HAP-1 (cell line): ENCODE results near the gene CTSG.
"Not testable (repeated sequence)": the region's sequence is repeated elsewhere in the genome, so short reads cannot be mapped to it uniquely, and the experiment has no call there.

Source experiments
- DNase-seq, 2 experiments: peaks; one replicate each; pipeline ENCODE4 v3.0.0-alpha.2; 2016 to 2020; ENCODE audit warnings: low spot score in 2 of 2
- H3K27me3 ChIP-seq: fragments of 250-450 bp; sonication (Bioruptor Pico); 2 replicates; pipeline ENCODE4 v1.5.1; 2020; ENCODE audit warnings: low read depth, mild to moderate bottlenecking, moderate library complexity
- H3K36me3 ChIP-seq: fragments of 250-450 bp; sonication (Bioruptor Pico); replicated peaks from 2 replicates; pipeline ENCODE4 v1.5.1; 2020; ENCODE audit warnings: mild to moderate bottlenecking
- H3K4me1 ChIP-seq: fragments of 250-450 bp; sonication (Bioruptor Pico); 2 replicates; pipeline ENCODE4 v1.5.1; 2020; ENCODE audit warnings: mild to moderate bottlenecking
- H3K4me3 ChIP-seq: fragments of 250-450 bp; sonication (Bioruptor Pico); 2 replicates; pipeline ENCODE4 v1.5.1; 2020; ENCODE audit warnings: mild to moderate bottlenecking, moderate library complexity
- H3K9me3 ChIP-seq: fragments of 250-450 bp; sonication (Bioruptor Pico); 2 replicates; pipeline ENCODE4 v1.5.1; 2020; ENCODE audit warnings: mild to moderate bottlenecking, moderate library complexity
- in situ Hi-C: fragments of 300-500 bp; cut with MboI; formaldehyde crosslinking; loops from 3 replicates; pipeline ENCODE4 v1.14.3; 2020; ENCODE audit warnings: low sequenced_read_pairs, inconsistent platforms, mixed read lengths

The CTSG gene, protein sequence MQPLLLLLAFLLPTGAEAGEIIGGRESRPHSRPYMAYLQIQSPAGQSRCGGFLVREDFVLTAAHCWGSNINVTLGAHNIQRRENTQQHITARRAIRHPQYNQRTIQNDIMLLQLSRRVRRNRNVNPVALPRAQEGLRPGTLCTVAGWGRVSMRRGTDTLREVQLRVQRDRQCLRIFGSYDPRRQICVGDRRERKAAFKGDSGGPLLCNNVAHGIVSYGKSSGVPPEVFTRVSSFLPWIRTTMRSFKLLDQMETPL

DNA sequence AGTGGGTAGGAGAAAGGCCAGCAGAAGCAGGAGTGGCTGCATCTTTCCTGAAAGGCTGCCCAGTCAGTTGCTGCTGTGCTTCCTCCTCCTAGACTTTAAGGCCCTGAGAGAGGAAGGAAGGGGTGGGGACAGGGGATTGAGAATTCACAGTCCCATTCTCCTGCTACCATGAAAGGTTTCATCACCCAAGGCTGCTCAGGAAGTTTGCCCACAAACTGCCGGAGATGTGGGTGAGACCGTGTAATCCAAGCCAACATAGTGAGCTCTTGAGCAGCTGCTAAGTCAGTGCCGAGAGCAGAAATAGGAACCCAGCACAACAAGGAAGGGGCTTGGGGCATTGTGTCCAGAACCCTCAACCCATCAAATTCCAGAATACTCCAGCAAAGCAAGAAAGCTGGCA lies at the start of gene CTSG:
Gene CTSG, minus strand, starts transcription at position 69 of the 400 bp plus-strand sequence. Its CDS starts 27 bp downstream, at position 42.
- no peaks in the 10 kb centered on the region for H3K27me3 ChIP-seq
- DNase-seq: no peak
- no peaks in the 10 kb centered on the region for H3K36me3 ChIP-seq
- H3K4me1 ChIP-seq: no peaks in the 10 kb centered on the region
- in situ Hi-C loops: no loop called here
- no peaks in the 10 kb centered on the region for H3K9me3 ChIP-seq
- H3K4me3 ChIP-seq: no peak within 1 kb of the TSS

- no peaks in the 10 kb centered on the region for H3K4me1 ChIP-seq
- no peak overlapping the region for H3K4me3 ChIP-seq
- no peaks in the 10 kb centered on the region for H3K27me3 ChIP-seq
- no peaks in the 10 kb centered on the region for H3K36me3 ChIP-seq
- no peaks in the 10 kb centered on the region for H3K9me3 ChIP-seq
- DNase-seq: no peak
- in situ Hi-C loops: no loop called here
Measured at GRCh38 chr14:24613747-24614146, 37.7 kb upstream of the CTSG start.

GRCh38 chr14:24613241-24613640 lies 37.2 kb upstream of the CTSG start:
- Histone ChIP-seq H3K27me3 (no peaks in the 10 kb centered on the region), H3K4me3 (no peak overlapping the region), H3K4me1 (no peaks in the 10 kb centered on the region), H3K9me3 (no peaks in the 10 kb centered on the region), H3K36me3 (no peaks in the 10 kb centered on the region)
- in situ Hi-C loops: no loop called here
- no peak for DNase-seq

GRCh38 chr14:24612196-24612595 lies 36.1 kb upstream of the CTSG start:
- Histone ChIP-seq H3K9me3 (no peaks in the 10 kb centered on the region), H3K36me3 (no peaks in the 10 kb centered on the region), H3K27me3 (no peaks in the 10 kb centered on the region), H3K4me3 (no peak overlapping the region), H3K4me1 (no peaks in the 10 kb centered on the region)
- DNase-seq: no peak
- in situ Hi-C loops: no loop called here

DNA sequence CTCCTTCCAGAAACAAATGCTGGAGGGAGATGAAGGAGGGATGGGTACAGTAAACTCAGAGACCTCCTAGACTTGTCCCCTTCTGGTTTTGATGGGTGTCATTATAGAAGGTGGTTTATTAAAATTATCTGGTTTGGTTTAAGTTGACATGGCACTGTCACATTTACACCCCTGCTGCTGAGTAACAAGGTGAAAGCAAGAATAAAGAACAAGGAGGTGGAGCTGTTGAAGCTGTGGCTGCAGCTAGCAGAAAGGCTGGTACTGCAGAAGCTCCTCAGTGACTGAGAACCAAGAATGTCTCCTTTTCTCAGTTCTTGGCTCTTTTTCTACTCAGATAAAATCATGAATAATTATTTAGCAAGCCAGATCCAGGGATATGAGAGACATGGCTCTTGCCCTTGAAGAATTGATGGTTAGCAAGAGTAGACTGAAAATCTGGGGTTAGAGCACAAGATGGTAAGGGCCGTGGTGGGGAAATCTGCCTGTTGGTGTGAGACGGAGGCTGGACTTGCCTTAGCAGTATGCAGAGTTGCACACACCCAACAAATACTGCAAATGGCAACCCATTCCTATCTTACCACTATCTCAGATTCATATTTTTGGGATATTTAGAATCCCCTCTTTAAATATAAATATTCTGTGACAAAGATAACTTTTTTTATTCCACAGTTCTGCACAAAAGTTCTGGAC lies 33.8 kb upstream of the CTSG start, which contains the start of gene GZMH:
Gene GZMH, minus strand, starts transcription at position 31 of the 690 bp plus-strand sequence. CDS start 72 bp downstream, outside the sequence.
- DNase-seq: no peak
- no peaks in the 10 kb centered on the region for H3K4me1 ChIP-seq

GRCh38 chr14:24607635-24608514 lies 31.8 kb upstream of the CTSG start:
- no peaks in the 10 kb centered on the region for H3K36me3 ChIP-seq
- H3K4me1 ChIP-seq: no peaks in the 10 kb centered on the region
- no peak overlapping the region for H3K4me3 ChIP-seq
- H3K9me3 ChIP-seq: no peaks in the 10 kb centered on the region
- no peaks in the 10 kb centered on the region for H3K27me3 ChIP-seq
- in situ Hi-C loops: no loop called here
- DNase-seq: no peak

More for the DNA sequence above, 33.8 kb upstream of the CTSG start, which contains the start of gene GZMH:
- H3K27me3 ChIP-seq: no peaks in the 10 kb centered on the region
- H3K36me3 ChIP-seq: no peaks in the 10 kb centered on the region
- H3K9me3 ChIP-seq: no peaks in the 10 kb centered on the region
- H3K4me3 ChIP-seq: no peak within 1 kb of the TSS
- in situ Hi-C loops: no loop called here

- Histone ChIP-seq H3K9me3 (no peaks in the 10 kb centered on the region), H3K27me3 (no peaks in the 10 kb centered on the region), H3K4me3 (no peak overlapping the region), H3K36me3 (no peaks in the 10 kb centered on the region), H3K4me1 (no peaks in the 10 kb centered on the region)
- in situ Hi-C loops: no loop called here
- DNase-seq: no peak
Measured at GRCh38 chr14:24607081-24607480, 31.0 kb upstream of the CTSG start.

GRCh38 chr14:24606297-24606696 lies 30.2 kb upstream of the CTSG start:
- in situ Hi-C loops: no loop called here
- Histone ChIP-seq H3K4me1 (no peaks in the 10 kb centered on the region), H3K27me3 (no peaks in the 10 kb centered on the region)

GRCh38 chr14:24605435-24606190 lies 29.6 kb upstream of the CTSG start:
- peak in 1 of 2 experiments; percentile 62 for DNase-seq

More at GRCh38 chr14:24606297-24606696, 30.2 kb upstream of the CTSG start:
- Histone ChIP-seq H3K36me3 (no peaks in the 10 kb centered on the region), H3K4me3 (no peak overlapping the region), H3K9me3 (no peaks in the 10 kb centered on the region)
- DNase-seq: no peak

GRCh38 chr14:24597403-24597802 lies 21.4 kb upstream of the CTSG start:
- Histone ChIP-seq H3K4me3 (no peak overlapping the region), H3K4me1 (no peaks in the 10 kb centered on the region), H3K27me3 (no peaks in the 10 kb centered on the region), H3K9me3 (no peaks in the 10 kb centered on the region; the same call in 1 of the 2 replicates), H3K36me3 (no peaks in the 10 kb centered on the region)
- in situ Hi-C loops: no loop called here
- no peak for DNase-seq

More at GRCh38 chr14:24605435-24606190, 29.6 kb upstream of the CTSG start:
- H3K27me3 ChIP-seq: no peaks in the 10 kb centered on the region
- H3K4me1 ChIP-seq: no peaks in the 10 kb centered on the region
- in situ Hi-C loops: no loop called here
- no peaks in the 10 kb centered on the region for H3K9me3 ChIP-seq
- no peaks in the 10 kb centered on the region for H3K36me3 ChIP-seq
- no peak overlapping the region for H3K4me3 ChIP-seq

DNA sequence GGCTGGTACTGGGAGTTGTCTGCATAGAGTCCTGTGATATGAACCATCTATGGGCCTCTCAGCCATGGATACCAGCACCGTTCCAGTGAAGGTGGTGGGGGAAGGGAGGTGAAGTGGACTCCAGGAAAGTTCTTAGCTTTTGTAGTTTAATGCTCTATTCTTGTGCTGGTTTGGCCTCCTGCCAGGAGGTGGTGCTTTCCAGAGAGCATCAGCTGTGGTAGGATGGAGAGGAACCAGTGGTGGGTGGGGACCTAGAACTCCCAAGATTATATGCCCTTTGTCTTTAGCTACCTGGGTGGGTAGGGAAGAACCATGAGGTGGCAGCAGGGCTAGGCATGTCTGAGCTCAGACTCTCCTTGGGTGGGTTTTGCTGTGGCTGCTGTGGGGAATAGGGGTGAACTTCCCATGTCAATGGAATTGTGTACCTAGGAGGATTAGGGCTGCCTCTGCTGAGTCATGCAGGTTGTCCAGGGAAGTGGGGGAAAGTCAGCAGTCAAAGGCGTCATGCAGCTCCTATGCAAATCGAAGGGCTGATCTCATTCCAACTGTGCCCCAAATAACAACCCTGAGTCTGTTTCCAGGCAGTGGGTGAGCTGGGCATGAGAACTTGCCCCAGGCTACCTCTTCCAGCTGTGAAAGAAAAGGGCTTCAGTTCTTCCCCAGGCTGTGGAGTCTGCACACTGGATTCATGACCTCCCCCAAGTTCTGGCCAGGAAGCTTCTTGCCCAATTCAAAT lies 19.2 kb upstream of the CTSG start:
- Histone ChIP-seq H3K9me3 (no peaks in the 10 kb centered on the region; the same call in 1 of the 2 replicates), H3K4me3 (no peak overlapping the region), H3K36me3 (no peaks in the 10 kb centered on the region), H3K27me3 (no peaks in the 10 kb centered on the region), H3K4me1 (no peaks in the 10 kb centered on the region)
- no peak for DNase-seq
- in situ Hi-C loops: no loop called here

DNA sequence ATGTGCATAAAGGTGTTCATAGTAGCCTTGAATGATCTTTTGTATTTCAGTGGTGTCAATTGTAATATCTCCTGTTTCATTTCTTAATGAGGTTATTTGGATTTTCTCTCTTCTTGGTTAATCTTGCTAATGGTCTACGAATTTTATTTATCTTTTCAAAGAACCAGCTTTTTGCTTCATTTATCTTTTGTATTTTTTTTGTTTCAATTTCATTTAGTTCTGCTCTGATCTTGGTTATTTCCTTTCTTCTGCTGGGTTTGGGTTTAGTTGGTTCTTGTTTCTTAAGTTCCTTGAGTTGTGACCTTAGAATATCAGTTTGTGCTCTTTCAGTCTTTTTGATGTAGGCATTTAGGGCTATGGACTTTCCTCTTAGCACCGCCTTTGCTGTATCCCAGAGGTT lies 15.0 kb upstream of the CTSG start:
- H3K4me1 ChIP-seq, H3K27me3 ChIP-seq, H3K36me3 ChIP-seq, H3K9me3 ChIP-seq, DNase-seq, in situ Hi-C loops, H3K4me3 ChIP-seq: not testable (repeated sequence)

DNA sequence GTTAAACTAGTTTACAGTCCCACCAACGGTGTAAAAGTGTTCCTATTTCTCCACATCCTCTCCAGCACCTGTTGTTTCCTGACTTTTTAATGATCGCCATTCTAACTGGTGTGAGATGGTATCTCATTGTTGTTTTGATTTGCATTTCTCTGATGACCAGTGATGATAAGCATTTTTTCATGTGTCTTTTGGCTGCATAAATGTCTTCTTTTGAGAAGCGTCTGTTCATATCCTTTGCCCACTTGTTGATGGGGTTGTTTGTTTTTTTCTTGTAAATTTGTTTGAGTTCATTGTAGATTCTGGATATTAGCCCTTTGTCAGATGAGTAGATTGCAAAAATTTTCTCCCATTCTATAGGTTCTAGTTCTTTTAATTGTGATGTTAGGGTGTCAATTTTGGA lies 8.4 kb upstream of the CTSG start:
- in situ Hi-C loops, H3K9me3 ChIP-seq, DNase-seq: not testable (repeated sequence)

More for the DNA sequence above, 8.4 kb upstream of the CTSG start:
- not testable (repeated sequence) for H3K27me3 ChIP-seq, H3K36me3 ChIP-seq, H3K4me3 ChIP-seq, H3K4me1 ChIP-seq
